NCI-H82 (cell line): ENCODE data around the gene BMP8A.
"Not testable (repeated sequence)": the region's sequence is repeated elsewhere in the genome, so short reads cannot be mapped to it uniquely, and the experiment has no call there.

Source experiments
- DNase-seq: peaks from one replicate; lab custom pipeline; 2025; lab: John Stamatoyannopoulos, UW

The BMP8A gene

GRCh38 chr1:39483276-39483675 is 8.2 kb upstream of the BMP8A start:
- no peak for DNase-seq

- DNase-seq: no peak
Observed at GRCh38 chr1:39484564-39484963, 6.9 kb upstream of the BMP8A start.

- no peak for DNase-seq
Observed at GRCh38 chr1:39485046-39485803, 6.2 kb upstream of the BMP8A start.

- DNase-seq: peak; percentile 17
Observed at GRCh38 chr1:39488012-39488545, 3.4 kb upstream of the BMP8A start.

- no peak for DNase-seq
Observed at GRCh38 chr1:39488793-39489566, 2.5 kb upstream of the BMP8A start.

- DNase-seq: peak; percentile 23
Observed at GRCh38 chr1:39489567-39490239, 1.7 kb upstream of the BMP8A start.

- peak; percentile 53 for DNase-seq
Observed at GRCh38 chr1:39490596-39491145, 765 bp upstream of the BMP8A start.

- not testable (repeated sequence) for DNase-seq
Observed at GRCh38 chr1:39492118-39493042, 944 bp downstream of the BMP8A start.

GRCh38 chr1:39493043-39493810 is 1.8 kb downstream of the BMP8A start:
- DNase-seq: not testable (repeated sequence)

GRCh38 chr1:39494671-39495410 is 3.4 kb downstream of the BMP8A start:
- no peak for DNase-seq

GRCh38 chr1:39496520-39496919 is 5.1 kb downstream of the BMP8A start:
- DNase-seq: not testable (repeated sequence)

- no peak for DNase-seq
Observed at GRCh38 chr1:39497585-39497984, 6.1 kb downstream of the BMP8A start.

GRCh38 chr1:39498096-39498710 is 6.8 kb downstream of the BMP8A start:
- not testable (repeated sequence) for DNase-seq

GRCh38 chr1:39498821-39499220 is 7.4 kb downstream of the BMP8A start:
- DNase-seq: not testable (repeated sequence)

- no peak for DNase-seq
Observed at GRCh38 chr1:39499668-39500067, 8.2 kb downstream of the BMP8A start.

- peak; percentile 44 for DNase-seq
Observed at GRCh38 chr1:39500862-39501389, 9.5 kb downstream of the BMP8A start.

- no peak for DNase-seq
Observed at GRCh38 chr1:39501666-39502065, 10.2 kb downstream of the BMP8A start.

GRCh38 chr1:39504436-39504835 is 13.0 kb downstream of the BMP8A start:
- DNase-seq: not testable (repeated sequence)

- DNase-seq: no peak
Observed at GRCh38 chr1:39505289-39505688, 13.9 kb downstream of the BMP8A start.
